Measurements from ENCODE around the gene FOXC2. TPM values are rescaled to one million over a fixed set of nuclear protein-coding genes. Genes with fewer than 3 reads are reported as not detected.

Gene FOXC2
- total and polyA plus RNA-seq, 2 experiments from 2014 or later = 2.4 to 3.7 TPM

- Histone ChIP-seq H3K9me3 (ENCODE audit: low read depth) (no peaks in the 10 kb centered on the region), H3K27me3 (peaks cover 61% of the 10 kb centered on the region), H3K27ac (no peak overlapping the region), H3K4me1 (ENCODE audit: low read depth) (peaks cover 34% of the 10 kb centered on the region), H3K4me3 (no peak overlapping the region), H3K36me3 (no peaks in the 10 kb centered on the region)
- DNase-seq (ENCODE audit: low read depth in 1 of 2, low spot score in 1 of 2) = no peak
- TF ChIP-seq CTCF (IDR thresholded peaks at IDR 0.05; ENCODE audit: low read depth, low read length) = no peak
These were observed 6.6 kb downstream of the FOXC2 start for GRCh38 chr16:86573215-86573614.

GRCh38 chr16:86573646-86574508 is 7.2 kb downstream of the FOXC2 start:
- Histone ChIP-seq H3K27me3 (peaks cover 61% of the 10 kb centered on the region), H3K36me3 (no peaks in the 10 kb centered on the region), H3K9me3 (ENCODE audit: low read depth) (no peaks in the 10 kb centered on the region), H3K4me1 (ENCODE audit: low read depth) (peaks cover 34% of the 10 kb centered on the region), H3K27ac (no peak overlapping the region), H3K4me3 (no peak overlapping the region)
- no peak for TF ChIP-seq CTCF (IDR thresholded peaks at IDR 0.05; ENCODE audit: low read depth, low read length)
- no peak for DNase-seq (ENCODE audit: low read depth in 1 of 2, low spot score in 1 of 2)

GRCh38 chr16:86574646-86575045 is 8.0 kb downstream of the FOXC2 start:
- no peak for TF ChIP-seq CTCF (IDR thresholded peaks at IDR 0.05; ENCODE audit: low read depth, low read length)
- Histone ChIP-seq H3K9me3 (ENCODE audit: low read depth) (no peaks in the 10 kb centered on the region), H3K27me3 (peaks cover 61% of the 10 kb centered on the region), H3K4me3 (no peak overlapping the region), H3K4me1 (ENCODE audit: low read depth) (peaks cover 31% of the 10 kb centered on the region), H3K36me3 (no peaks in the 10 kb centered on the region), H3K27ac (no peak overlapping the region)
- DNase-seq (ENCODE audit: low read depth in 1 of 2, low spot score in 1 of 2) = no peak

- Histone ChIP-seq H3K27ac (peak overlapping the region; percentile 40), H3K4me3 (peak overlapping the region; percentile 39), H3K9me3 (ENCODE audit: low read depth) (no peaks in the 10 kb centered on the region), H3K27me3 (peaks cover 61% of the 10 kb centered on the region), H3K4me1 (ENCODE audit: low read depth) (peaks cover 27% of the 10 kb centered on the region), H3K36me3 (no peaks in the 10 kb centered on the region)
- DNase-seq (ENCODE audit: low read depth in 1 of 2, low spot score in 1 of 2) = peak in 1 of 2 donors; percentile 38
- no peak for TF ChIP-seq CTCF (IDR thresholded peaks at IDR 0.05; ENCODE audit: low read depth, low read length)
These were observed 8.6 kb downstream of the FOXC2 start for GRCh38 chr16:86575095-86575685.

- Histone ChIP-seq H3K36me3 (no peaks in the 10 kb centered on the region), H3K9me3 (ENCODE audit: low read depth) (no peaks in the 10 kb centered on the region), H3K4me1 (ENCODE audit: low read depth) (peaks cover 25% of the 10 kb centered on the region), H3K27me3 (peaks cover 62% of the 10 kb centered on the region), H3K27ac (peak overlapping the region; percentile 40), H3K4me3 (peak overlapping the region; percentile 39)
- TF ChIP-seq CTCF (IDR thresholded peaks at IDR 0.05; ENCODE audit: low read depth, low read length) = peak; percentile 82
- peak; percentile 94 to 96 for DNase-seq (ENCODE audit: low read depth in 1 of 2, low spot score in 1 of 2)
These were observed 9.3 kb downstream of the FOXC2 start for GRCh38 chr16:86575754-86576557.

All from cardiac muscle cell (in vitro differentiated cells and primary cell).